ENCODE measurements around the gene ACOD1. TPM values are rescaled to one million over a fixed set of nuclear protein-coding genes. Genes with fewer than 3 reads are reported as not detected.

ACOD1 gene
- total RNA-seq, 1 experiment from 2014 or later, result not detected

- Histone ChIP-seq H3K9me3 (ENCODE audit: insufficient read depth, low read depth) (no peaks in the 10 kb centered on the region), H3K27me3 (ENCODE audit: insufficient read depth, low read depth) (no peaks in the 10 kb centered on the region), H3K4me3 (no peak overlapping the region), H3F3A (ENCODE audit: insufficient read depth, low read depth) (no peaks in the 10 kb centered on the region), H3K4me2 (no peak overlapping the region), H3K27ac (no peak overlapping the region), H3K79me2 (ENCODE audit: low read depth) (no peaks in the 10 kb centered on the region), H3K4me1 (replicated peaks; ENCODE audit: insufficient read depth) (no peaks in the 10 kb centered on the region), H2AFZ (no peak overlapping the region), H3K36me3 (ENCODE audit: low read depth) (no peaks in the 10 kb centered on the region), H3K9me2 (ENCODE audit: insufficient read depth) (no peaks in the 10 kb centered on the region), H4K20me1 (ENCODE audit: insufficient read depth) (no peaks in the 10 kb centered on the region)
- ChIA-PET CTCF (no interaction called here), POLR2A (ENCODE audit: unreplicated experiment) (no interaction called here)
- intact Hi-C loops (cut with micrococcal nuclease; ENCODE audit: unreplicated experiment), result no loop called here
- no TSS peak for BruUV-seq (replicated peaks)
- no peak for TF ChIP-seq CTCF (conservative IDR thresholded peaks at IDR 0.05)
- TF ChIP-seq EZH2 (IDR thresholded peaks at IDR 0.05; ENCODE audit: low read depth), result no peak
- DNase-seq, result no peak
Observed at GRCh38 chr13:76929851-76930374, 18.4 kb upstream of the ACOD1 start.

GRCh38 chr13:76932076-76932475 lies 16.2 kb upstream of the ACOD1 start:
- Histone ChIP-seq H3K79me2 (ENCODE audit: low read depth) (no peaks in the 10 kb centered on the region), H4K20me1 (ENCODE audit: insufficient read depth) (no peaks in the 10 kb centered on the region), H2AFZ (no peak overlapping the region), H3K4me3 (no peak overlapping the region), H3K4me1 (replicated peaks; ENCODE audit: insufficient read depth) (no peaks in the 10 kb centered on the region), H3K4me2 (no peak overlapping the region), H3K9me2 (ENCODE audit: insufficient read depth) (no peaks in the 10 kb centered on the region), H3K9me3 (ENCODE audit: insufficient read depth, low read depth) (0 out of 2 replicates have a peak, but pooled peaks cover 5% of the 10 kb centered on the region), H3F3A (ENCODE audit: insufficient read depth, low read depth) (no peaks in the 10 kb centered on the region), H3K36me3 (ENCODE audit: low read depth) (no peaks in the 10 kb centered on the region), H3K27me3 (ENCODE audit: insufficient read depth, low read depth) (no peaks in the 10 kb centered on the region), H3K27ac (no peak overlapping the region)
- no TSS peak for BruUV-seq (replicated peaks)
- no peak for DNase-seq
- TF ChIP-seq CTCF (conservative IDR thresholded peaks at IDR 0.05) (no peak), EZH2 (IDR thresholded peaks at IDR 0.05; ENCODE audit: low read depth) (no peak)
- POLR2A ChIA-PET (ENCODE audit: unreplicated experiment), result no interaction called here
- CTCF ChIA-PET, result no interaction called here
- intact Hi-C loops (cut with micrococcal nuclease; ENCODE audit: unreplicated experiment), result no loop called here

GRCh38 chr13:76934671-76935070 lies 13.6 kb upstream of the ACOD1 start:
- CTCF ChIA-PET, result no interaction called here
- BruUV-seq (replicated peaks), result no TSS peak

More at GRCh38 chr13:76934671-76935070, 13.6 kb upstream of the ACOD1 start:
- TF ChIP-seq CTCF (conservative IDR thresholded peaks at IDR 0.05) (no peak), EZH2 (IDR thresholded peaks at IDR 0.05; ENCODE audit: low read depth) (no peak)
- intact Hi-C loops (cut with micrococcal nuclease; ENCODE audit: unreplicated experiment), result no loop called here
- H4K20me1 ChIP-seq (ENCODE audit: insufficient read depth), result no peaks in the 10 kb centered on the region
- H3K79me2 ChIP-seq (ENCODE audit: low read depth), result no peaks in the 10 kb centered on the region
- DNase-seq, result no peak
- no peaks in the 10 kb centered on the region for H3K4me1 ChIP-seq (replicated peaks; ENCODE audit: insufficient read depth)
- no peaks in the 10 kb centered on the region for H3K36me3 ChIP-seq (ENCODE audit: low read depth)
- H3K9me3 ChIP-seq (ENCODE audit: insufficient read depth, low read depth), result 0 out of 2 replicates have a peak, but pooled peaks cover 5% of the 10 kb centered on the region
- POLR2A ChIA-PET (ENCODE audit: unreplicated experiment), result no interaction called here
- no peak overlapping the region for H2AFZ ChIP-seq
- H3K27me3 ChIP-seq (ENCODE audit: insufficient read depth, low read depth), result no peaks in the 10 kb centered on the region
- no peak overlapping the region for H3K4me2 ChIP-seq
- H3K4me3 ChIP-seq, result no peak overlapping the region
- H3K9me2 ChIP-seq (ENCODE audit: insufficient read depth), result no peaks in the 10 kb centered on the region
- no peak overlapping the region for H3K27ac ChIP-seq
- no peaks in the 10 kb centered on the region for H3F3A ChIP-seq (ENCODE audit: insufficient read depth, low read depth)

Data from PC-9 (cell line).